DOHH2 (cell line): ENCODE results near the gene TCHP.

Experiments
- CTCF ChIP-seq: fragments of 200-600 bp; sonication (generic); IDR thresholded peaks from one replicate; pipeline ENCODE4 v1.5.1; 2014; ENCODE audit warnings: antibody characterized with exemption, mild to moderate bottlenecking, low read depth, low read length; ENCODE audit not compliant: poor library complexity, severe bottlenecking
- EZH2phosphoT487 ChIP-seq: fragments of 200-600 bp; sonication (generic); IDR thresholded peaks from 2 replicates; pipeline ENCODE4 v1.6.1; 2017; ENCODE audit warnings: borderline replicate concordance, mild to moderate bottlenecking, antibody characterized with exemption, low read length, moderate library complexity, mixed read lengths

GRCh38 chr12:109930028-109930800, 30.1 kb downstream of the TCHP start:
- TF ChIP-seq CTCF (no peak), EZH2phosphoT487 (no peak)
